Sigmoid colon (tissue), 7 donors: ENCODE measurements around the gene BAD. TPM values are rescaled to one million over a fixed set of nuclear protein-coding genes. Genes with fewer than 3 reads are reported as not detected.

Experiments
- DNase-seq: peaks from one replicate; pipeline ENCODE4 v3.0.0-alpha.2; 2019
- H3K27ac ChIP-seq, 4 donors: fragments of 200-600 bp; sonication (generic); one replicate each; pipeline ENCODE4 v1.5.1; 2016 to 2019; ENCODE audit warnings: mild to moderate bottlenecking in 1 of 4
- H3K27me3 ChIP-seq, 3 donors: fragments of 200-600 bp; sonication (generic); one replicate each; pipeline ENCODE4 v1.5.1; 2019; ENCODE audit warnings: mild to moderate bottlenecking in 1 of 3
- H3K36me3 ChIP-seq, 4 donors: fragments of 200-600 bp; sonication (generic); one replicate each; pipeline ENCODE4 v1.5.1; 2016 to 2019
- H3K4me1 ChIP-seq, 4 donors: fragments of 200-600 bp; sonication (generic); one replicate each; pipeline ENCODE4 v1.5.1; 2017 to 2019
- H3K4me3 ChIP-seq, 4 donors: fragments of 200-600 bp; sonication (generic); one replicate each; pipeline ENCODE4 v1.5.1; 2017 to 2019; ENCODE audit warnings: mild to moderate bottlenecking in 2 of 4, moderate library complexity in 1 of 4
- H3K9me3 ChIP-seq, 4 donors: fragments of 200-600 bp in 3 of 4; sonication (generic) in 3 of 4; one replicate each; pipeline versions ENCODE4 v1.5.1 to v1.6.1; 2013 to 2019
- EP300 ChIP-seq, 4 donors: sonication (generic); formaldehyde crosslinking; IDR thresholded peaks; one replicate each; pipeline ENCODE4 v1.6.1; 2017; ENCODE audit warnings: antibody characterized with exemption in 4 of 4
- POLR2A ChIP-seq, 2 donors: fragments of 450-650 bp; IDR thresholded peaks; one replicate each; pipeline ENCODE4 v1.6.1; 2016; ENCODE audit warnings: antibody characterized with exemption in 2 of 2, mild to moderate bottlenecking in 2 of 2, moderate library complexity in 2 of 2
- POLR2AphosphoS5 ChIP-seq, 4 donors: sonication (generic); formaldehyde crosslinking; IDR thresholded peaks; one replicate each; pipeline ENCODE4 v1.6.1; 2017; ENCODE audit warnings: antibody characterized with exemption in 4 of 4
- WGBS, 2 donors: extraction: QIAGEN DNeasy Blood & Tissue Kit; methylation state at CpG; one replicate each; pipeline ENCODE4 v1.1.7; 2013; 5-methylcytosine and 5-hydroxymethylcytosine counted together
- intact Hi-C: fragments of 100-400 bp; cut with DNase I; formaldehyde crosslinking; loops from one replicate; pipeline ENCODE4 v1.15.1; 2023
- polyA plus RNA-seq, 3 donors: library from polyadenylated mRNA; stranded (reverse); fragments of 200-250 nt; gene quantifications; one replicate each; pipeline ENCODE4 v1.2.3, GENCODE V29; 2013
- total RNA-seq, 4 donors: library from RNA; depleted of rRNA; stranded (reverse); fragments of >200 nt; gene quantifications; one replicate each; pipeline ENCODE4 v1.1.0, GENCODE V29; 2016
- TF ChIP-seq, protein P1 (sequence below), 4 experiments: fragments of 450-650 bp in 3 of 4; fragments of 200-600 bp in 1 of 4; IDR thresholded peaks; one replicate each; pipeline ENCODE4 v1.5.1; 2016 to 2019; ENCODE audit warnings: antibody characterized with exemption in 4 of 4, mild to moderate bottlenecking in 3 of 4, moderate library complexity in 2 of 4
- donor health status: healthy with polysubstance abuse.
- donor health status: Bipolar disorder and iron deficiency.
- donor health status: healthy.

BAD gene
- total and polyA plus RNA-seq, 7 donors = 95.3 to 264 (median 127) TPM

DNA sequence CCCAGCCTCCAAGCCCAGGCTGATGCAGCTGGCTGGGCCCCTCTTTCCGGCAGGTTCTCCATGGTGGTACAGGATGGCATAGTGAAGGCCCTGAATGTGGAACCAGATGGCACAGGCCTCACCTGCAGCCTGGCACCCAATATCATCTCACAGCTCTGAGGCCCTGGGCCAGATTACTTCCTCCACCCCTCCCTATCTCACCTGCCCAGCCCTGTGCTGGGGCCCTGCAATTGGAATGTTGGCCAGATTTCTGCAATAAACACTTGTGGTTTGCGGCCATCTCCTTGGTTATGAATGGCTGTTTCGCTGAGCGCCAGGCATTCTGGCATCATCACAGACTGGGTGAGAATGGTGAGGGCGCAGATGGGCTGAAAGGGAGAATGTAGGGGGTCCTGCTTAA, 37.1 kb upstream of the BAD start:
- no peak for DNase-seq
- Histone ChIP-seq H3K36me3 (peaks cover 0 to 22% (median 0%) of the 10 kb centered on the region in 4 donors), H3K27ac (no peak overlapping the region), H3K9me3 (no peaks in the 10 kb centered on the region), H3K4me1 (peaks cover 0 to 19% (median 16%) of the 10 kb centered on the region in 4 donors), H3K27me3 (no peaks in the 10 kb centered on the region), H3K4me3 (no peak overlapping the region)
- 18 to 75% methylated on average over 5 of the region's 5 CpGs for WGBS, 2 donors
- intact Hi-C loops = no loop called here
- TF ChIP-seq, protein P1, sequence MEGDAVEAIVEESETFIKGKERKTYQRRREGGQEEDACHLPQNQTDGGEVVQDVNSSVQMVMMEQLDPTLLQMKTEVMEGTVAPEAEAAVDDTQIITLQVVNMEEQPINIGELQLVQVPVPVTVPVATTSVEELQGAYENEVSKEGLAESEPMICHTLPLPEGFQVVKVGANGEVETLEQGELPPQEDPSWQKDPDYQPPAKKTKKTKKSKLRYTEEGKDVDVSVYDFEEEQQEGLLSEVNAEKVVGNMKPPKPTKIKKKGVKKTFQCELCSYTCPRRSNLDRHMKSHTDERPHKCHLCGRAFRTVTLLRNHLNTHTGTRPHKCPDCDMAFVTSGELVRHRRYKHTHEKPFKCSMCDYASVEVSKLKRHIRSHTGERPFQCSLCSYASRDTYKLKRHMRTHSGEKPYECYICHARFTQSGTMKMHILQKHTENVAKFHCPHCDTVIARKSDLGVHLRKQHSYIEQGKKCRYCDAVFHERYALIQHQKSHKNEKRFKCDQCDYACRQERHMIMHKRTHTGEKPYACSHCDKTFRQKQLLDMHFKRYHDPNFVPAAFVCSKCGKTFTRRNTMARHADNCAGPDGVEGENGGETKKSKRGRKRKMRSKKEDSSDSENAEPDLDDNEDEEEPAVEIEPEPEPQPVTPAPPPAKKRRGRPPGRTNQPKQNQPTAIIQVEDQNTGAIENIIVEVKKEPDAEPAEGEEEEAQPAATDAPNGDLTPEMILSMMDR (IDR thresholded peaks at IDR 0.05) = no peak
- TF ChIP-seq POLR2A (IDR thresholded peaks at IDR 0.05) = no peak
- no peak for TF ChIP-seq EP300 (IDR thresholded peaks at IDR 0.05)
- TF ChIP-seq POLR2AphosphoS5 (IDR thresholded peaks at IDR 0.05) = no peak

DNA sequence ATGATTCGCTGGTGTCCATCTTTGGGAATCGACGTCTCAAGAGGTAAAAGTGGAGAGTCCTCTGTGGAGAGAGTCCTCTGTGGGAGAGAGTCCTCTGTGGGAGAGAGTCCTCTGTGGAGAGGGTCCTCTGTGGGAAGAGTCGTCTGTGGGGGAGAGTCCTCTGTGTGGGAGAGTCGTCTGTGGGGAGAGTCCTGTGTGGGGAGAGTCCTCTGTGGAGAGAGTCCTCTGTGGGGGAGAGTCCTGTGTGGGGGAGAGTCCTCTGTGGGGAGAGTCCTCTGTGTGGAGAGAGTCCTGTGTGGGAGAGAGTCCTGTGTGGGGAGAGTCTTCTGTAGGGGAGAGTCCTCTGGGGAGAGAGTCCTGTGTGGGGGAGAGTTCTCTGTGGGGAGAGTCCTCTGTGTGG, 36.6 kb upstream of the BAD start:
- Histone ChIP-seq H3K27me3 (no peaks in the 10 kb centered on the region), H3K4me1 (peaks cover 0 to 23% (median 21%) of the 10 kb centered on the region in 4 donors), H3K9me3 (no peaks in the 10 kb centered on the region), H3K4me3 (no peak overlapping the region), H3K36me3 (peaks cover 0 to 27% (median 3%) of the 10 kb centered on the region in 4 donors), H3K27ac (no peak overlapping the region)
- TF ChIP-seq POLR2A (IDR thresholded peaks at IDR 0.05) = no peak
- TF ChIP-seq, protein P1 (IDR thresholded peaks at IDR 0.05) = no peak
- no peak for TF ChIP-seq POLR2AphosphoS5 (IDR thresholded peaks at IDR 0.05)
- TF ChIP-seq EP300 (IDR thresholded peaks at IDR 0.05) = no peak
- 16 to 72% methylated on average over 5 of the region's 5 CpGs for WGBS, 2 donors
- intact Hi-C loops = no loop called here
- DNase-seq = no peak

DNA sequence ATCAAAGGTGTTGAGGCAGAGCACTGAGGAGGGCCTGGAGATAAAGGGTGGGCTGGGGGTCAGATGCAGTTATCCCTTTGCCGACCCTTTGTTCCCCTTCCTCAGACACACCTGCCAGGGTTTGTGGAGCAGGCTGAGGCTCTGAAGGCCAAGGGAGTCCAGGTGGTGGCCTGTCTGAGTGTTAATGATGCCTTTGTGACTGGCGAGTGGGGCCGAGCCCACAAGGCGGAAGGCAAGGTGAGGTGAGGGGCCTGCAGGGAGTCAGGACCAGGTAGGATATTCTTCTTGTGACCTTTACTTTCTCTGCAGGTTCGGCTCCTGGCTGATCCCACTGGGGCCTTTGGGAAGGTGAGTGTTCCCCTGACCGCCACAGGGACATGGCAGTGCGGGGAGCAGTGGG, 36.1 kb upstream of the BAD start:
- no peak for DNase-seq
- Histone ChIP-seq H3K9me3 (no peaks in the 10 kb centered on the region), H3K27me3 (no peaks in the 10 kb centered on the region), H3K4me3 (no peak overlapping the region), H3K27ac (no peak overlapping the region), H3K4me1 (peaks cover 0 to 24% (median 22%) of the 10 kb centered on the region in 4 donors), H3K36me3 (peaks cover 2 to 31% (median 7%) of the 10 kb centered on the region in 4 donors)
- 25 to 72% methylated on average over 7 of the region's 7 CpGs for WGBS, 2 donors
- TF ChIP-seq EP300 (IDR thresholded peaks at IDR 0.05) (no peak), POLR2AphosphoS5 (IDR thresholded peaks at IDR 0.05) (no peak), POLR2A (IDR thresholded peaks at IDR 0.05) (no peak)
- TF ChIP-seq, protein P1 (IDR thresholded peaks at IDR 0.05) = no peak
- intact Hi-C loops = no loop called here

DNA sequence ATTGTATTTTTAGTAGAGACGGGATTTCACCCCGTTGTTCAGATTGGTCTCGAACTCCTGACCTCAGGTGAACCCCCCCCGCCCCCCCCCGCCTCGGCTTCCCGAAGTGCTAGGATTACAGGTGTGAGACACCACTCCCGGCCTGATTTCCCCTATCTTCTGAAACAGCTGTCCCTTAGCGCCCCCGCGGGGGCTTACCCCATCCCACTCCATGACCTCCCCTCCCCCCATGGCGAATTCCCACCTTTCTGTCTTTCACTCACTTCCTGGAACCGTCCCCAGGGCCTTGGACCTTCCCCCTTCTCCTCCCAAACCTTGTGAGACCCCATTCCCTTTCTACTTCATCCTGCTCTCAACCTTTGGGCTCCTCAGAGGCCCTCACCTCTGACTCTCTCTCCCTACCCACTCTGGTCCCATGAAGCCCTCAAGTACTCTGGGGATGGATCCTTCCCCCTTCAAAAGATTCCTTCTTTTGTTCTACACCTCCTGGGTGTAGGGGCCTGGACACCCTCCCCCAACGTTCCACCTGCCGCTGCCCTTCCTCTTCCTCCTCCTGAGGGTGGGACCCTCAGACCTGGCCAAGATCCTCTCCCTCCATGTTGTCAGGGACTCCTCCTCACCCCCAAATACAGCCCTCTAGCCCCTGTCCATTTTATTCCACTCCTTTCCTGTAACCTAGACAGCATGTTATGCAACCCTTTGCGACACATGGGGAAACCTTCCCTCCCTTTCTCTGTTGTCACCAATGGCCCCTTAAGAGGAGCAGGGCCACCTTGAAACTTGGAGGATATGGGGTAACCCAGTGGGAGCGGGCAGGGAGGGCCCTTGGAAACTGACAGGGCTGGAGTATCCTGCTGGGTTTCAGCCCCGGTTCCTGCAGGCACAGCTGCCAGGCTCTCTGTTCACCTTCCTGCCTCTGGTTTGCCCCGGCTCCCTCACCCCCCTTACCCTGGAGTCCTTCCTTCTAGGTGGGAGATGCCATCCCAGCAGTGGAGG, 34.6 kb upstream of the BAD start:
- peak overlapping the region; percentile 83 to 98 (median 86) for H3K4me3 ChIP-seq
- peak overlapping the region; percentile 98 to 99 (median 98) for H3K27ac ChIP-seq
- intact Hi-C loops = loop anchor here (1.0 to 2.0 kb wide), 2 partner anchors 24 to 36 kb away; no protein-coding TSS in a partner anchor
- peaks cover 10 to 46% (median 17%) of the 10 kb centered on the region in 4 donors for H3K36me3 ChIP-seq
- H3K9me3 ChIP-seq = no peaks in the 10 kb centered on the region
- peaks cover 0 to 24% (median 22%) of the 10 kb centered on the region in 4 donors for H3K4me1 ChIP-seq
- peak; percentile 74 for DNase-seq
- no peaks in the 10 kb centered on the region for H3K27me3 ChIP-seq
- WGBS, 2 donors = 6 to 22% methylated on average over 19 of the region's 19 CpGs
- TF ChIP-seq EP300 (IDR thresholded peaks at IDR 0.05) (no peak), POLR2A (IDR thresholded peaks at IDR 0.05) (no peak), POLR2AphosphoS5 (IDR thresholded peaks at IDR 0.05) (no peak)
- TF ChIP-seq, protein P1 (IDR thresholded peaks at IDR 0.05) = no peak
